Mucosa of rectum (tissue), 2 donors: ENCODE data around the gene GPR3.

Experiments
- H3K27ac ChIP-seq, 2 donors: one replicate each; pipeline ENCODE4 v1.7.0; 2013; ENCODE audit warnings: inconsistent platforms in 2 of 2, low read depth in 2 of 2, low read length in 2 of 2
- H3K27me3 ChIP-seq, 2 donors: one replicate each; pipeline ENCODE4 v1.7.0; 2013; ENCODE audit warnings: low read length in 2 of 2; ENCODE audit not compliant: control insufficient read depth in 2 of 2, insufficient read depth in 2 of 2
- H3K36me3 ChIP-seq, 2 donors: one replicate each; pipeline ENCODE4 v1.7.0; 2013; ENCODE audit warnings: low read length in 2 of 2; ENCODE audit not compliant: control insufficient read depth in 2 of 2, insufficient read depth in 2 of 2
- H3K4me1 ChIP-seq, 2 donors: one replicate each; pipeline ENCODE4 v1.7.0; 2013; ENCODE audit warnings: low read length in 2 of 2, mild to moderate bottlenecking in 1 of 2; ENCODE audit not compliant: control insufficient read depth in 2 of 2, insufficient read depth in 2 of 2
- H3K4me3 ChIP-seq, 2 donors: one replicate each; pipeline ENCODE4 v1.7.0; 2013; ENCODE audit warnings: low read length in 2 of 2
- H3K9ac ChIP-seq, 2 donors: one replicate each; pipeline ENCODE4 v1.7.0; 2013; ENCODE audit warnings: low read length in 2 of 2, low read depth in 1 of 2, mild to moderate bottlenecking in 1 of 2
- H3K9me3 ChIP-seq, 2 donors: one replicate each; pipeline ENCODE4 v1.7.0; 2013; ENCODE audit warnings: low read length in 2 of 2; ENCODE audit not compliant: control insufficient read depth in 2 of 2
- donor health status: healthy.
- donor health status: Normal muscosa, but diverticular disease.

GPR3 gene

DNA sequence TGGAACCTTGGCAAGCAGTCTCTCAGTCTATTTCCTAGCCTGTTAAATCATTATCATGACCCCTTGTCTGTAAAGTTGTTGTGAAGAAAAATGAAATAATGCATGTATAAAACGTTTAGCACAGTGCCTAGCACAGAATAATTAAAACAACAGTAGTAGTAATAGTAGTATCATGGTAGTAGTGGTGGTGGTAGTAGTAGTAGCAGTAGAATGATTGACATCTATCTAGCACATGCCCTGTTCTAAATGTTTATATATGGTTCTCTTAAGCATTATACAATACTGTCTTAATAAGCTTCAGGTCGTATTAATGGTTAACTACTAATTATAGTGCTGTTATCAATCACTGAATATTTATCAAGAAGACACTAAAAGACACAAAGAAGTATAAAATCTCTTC is 46.7 kb downstream of the GPR3 start:
- Histone ChIP-seq H3K9ac (no peak overlapping the region), H3K9me3 (no peaks in the 10 kb centered on the region), H3K4me3 (no peak overlapping the region), H3K27me3 (no peaks in the 10 kb centered on the region), H3K27ac (peak overlapping the region; percentile 61 to 84), H3K4me1 (peaks cover 41 to 49% of the 10 kb centered on the region in 2 donors), H3K36me3 (no peaks in the 10 kb centered on the region)

- no peak overlapping the region for H3K4me3 ChIP-seq
- H3K27me3 ChIP-seq: no peaks in the 10 kb centered on the region
- H3K27ac ChIP-seq: peak overlapping the region in 1 of 2 donors; percentile 27
- H3K9me3 ChIP-seq: no peaks in the 10 kb centered on the region
- H3K36me3 ChIP-seq: peaks cover 0 to 6% of the 10 kb centered on the region in 2 donors
- peak overlapping the region in 1 of 2 donors; percentile 22 for H3K9ac ChIP-seq
- peaks cover 0 to 1% of the 10 kb centered on the region in 2 donors for H3K4me1 ChIP-seq
Observed at GRCh38 chr1:27444632-27445031, 52.2 kb downstream of the GPR3 start.
